Stomach (tissue), 4 donors: ENCODE measurements around the gene ZCCHC7.

Experiments used
- POLR2A ChIP-seq, 4 donors: fragments of 450-650 bp; IDR thresholded peaks; one replicate each; pipeline ENCODE4 v1.6.1; 2016; ENCODE audit warnings: antibody characterized with exemption in 4 of 4, control low read depth in 2 of 4, mild to moderate bottlenecking in 1 of 4, moderate library complexity in 1 of 4
- POLR2AphosphoS5 ChIP-seq, 3 donors: sonication (generic); formaldehyde crosslinking; IDR thresholded peaks; one replicate each; pipeline ENCODE4 v1.6.1; 2016; ENCODE audit warnings: antibody characterized with exemption in 3 of 3
- TF ChIP-seq, protein P1 (sequence below), 7 experiments: fragments of 450-650 bp in 4 of 7; fragments of 200-600 bp in 3 of 7; sonication (generic) in 3 of 7; IDR thresholded peaks; one replicate each; pipeline ENCODE4 v1.5.1; 2016 to 2019; ENCODE audit warnings: antibody characterized with exemption in 7 of 7, control low read depth in 2 of 7, mild to moderate bottlenecking in 1 of 7

DNA sequence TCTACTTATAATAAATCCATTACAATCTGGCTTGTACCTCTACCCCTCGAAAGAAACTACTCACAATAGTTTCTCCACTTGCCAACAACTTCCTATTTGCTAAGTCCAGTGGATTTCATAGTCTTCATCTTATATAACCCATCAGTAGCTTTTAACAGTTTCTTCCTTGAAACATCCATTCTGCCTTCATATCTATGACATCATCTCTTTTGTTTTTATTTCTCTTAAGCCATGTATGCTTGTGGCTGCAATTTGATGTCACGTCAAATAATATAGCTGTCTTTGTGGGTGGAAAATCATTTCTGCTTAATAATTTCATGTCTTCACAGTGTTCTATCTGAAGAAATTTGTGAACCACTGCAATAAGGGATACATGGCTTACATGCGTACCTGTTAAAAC lies 224.7 kb downstream of the ZCCHC7 start:
- TF ChIP-seq, protein P1, sequence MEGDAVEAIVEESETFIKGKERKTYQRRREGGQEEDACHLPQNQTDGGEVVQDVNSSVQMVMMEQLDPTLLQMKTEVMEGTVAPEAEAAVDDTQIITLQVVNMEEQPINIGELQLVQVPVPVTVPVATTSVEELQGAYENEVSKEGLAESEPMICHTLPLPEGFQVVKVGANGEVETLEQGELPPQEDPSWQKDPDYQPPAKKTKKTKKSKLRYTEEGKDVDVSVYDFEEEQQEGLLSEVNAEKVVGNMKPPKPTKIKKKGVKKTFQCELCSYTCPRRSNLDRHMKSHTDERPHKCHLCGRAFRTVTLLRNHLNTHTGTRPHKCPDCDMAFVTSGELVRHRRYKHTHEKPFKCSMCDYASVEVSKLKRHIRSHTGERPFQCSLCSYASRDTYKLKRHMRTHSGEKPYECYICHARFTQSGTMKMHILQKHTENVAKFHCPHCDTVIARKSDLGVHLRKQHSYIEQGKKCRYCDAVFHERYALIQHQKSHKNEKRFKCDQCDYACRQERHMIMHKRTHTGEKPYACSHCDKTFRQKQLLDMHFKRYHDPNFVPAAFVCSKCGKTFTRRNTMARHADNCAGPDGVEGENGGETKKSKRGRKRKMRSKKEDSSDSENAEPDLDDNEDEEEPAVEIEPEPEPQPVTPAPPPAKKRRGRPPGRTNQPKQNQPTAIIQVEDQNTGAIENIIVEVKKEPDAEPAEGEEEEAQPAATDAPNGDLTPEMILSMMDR (IDR thresholded peaks at IDR 0.05) = no peak
- no peak for TF ChIP-seq POLR2A (IDR thresholded peaks at IDR 0.05)
- TF ChIP-seq POLR2AphosphoS5 (IDR thresholded peaks at IDR 0.05) = no peak
